Measurements from ENCODE around the gene CCNK.

Gene CCNK

DNA sequence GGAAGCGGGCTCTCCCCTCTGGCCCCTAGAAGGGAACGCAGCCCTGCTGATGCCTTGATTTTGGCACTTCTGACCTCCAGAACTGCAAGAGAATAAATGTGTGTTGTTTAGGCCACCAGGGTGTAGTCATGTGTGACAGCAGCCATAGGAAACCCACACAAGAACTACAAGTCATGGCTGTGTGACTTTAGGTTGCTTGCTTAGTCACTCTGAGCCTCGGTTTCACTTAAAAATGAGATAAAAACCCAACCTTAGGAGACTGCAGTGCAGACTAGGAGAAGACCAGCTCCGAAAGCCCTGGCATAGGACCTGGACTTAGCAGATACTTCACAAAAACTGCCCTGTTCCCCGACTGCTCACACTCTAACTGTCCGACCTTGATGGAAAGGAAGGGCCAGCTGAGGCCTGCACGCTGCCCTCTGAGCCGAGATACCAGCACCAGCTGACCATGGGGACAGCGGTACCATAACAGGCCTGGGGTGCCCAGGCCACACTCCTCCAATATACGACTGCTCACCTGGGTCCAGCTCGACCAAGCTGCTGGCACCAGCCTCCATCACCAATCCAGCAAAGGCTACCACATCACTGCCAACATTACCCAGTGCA lies 69.3 kb downstream of the CCNK start:
- H3K4me3 ChIP-seq, result no peak overlapping the region
- TF ChIP-seq, protein P1, sequence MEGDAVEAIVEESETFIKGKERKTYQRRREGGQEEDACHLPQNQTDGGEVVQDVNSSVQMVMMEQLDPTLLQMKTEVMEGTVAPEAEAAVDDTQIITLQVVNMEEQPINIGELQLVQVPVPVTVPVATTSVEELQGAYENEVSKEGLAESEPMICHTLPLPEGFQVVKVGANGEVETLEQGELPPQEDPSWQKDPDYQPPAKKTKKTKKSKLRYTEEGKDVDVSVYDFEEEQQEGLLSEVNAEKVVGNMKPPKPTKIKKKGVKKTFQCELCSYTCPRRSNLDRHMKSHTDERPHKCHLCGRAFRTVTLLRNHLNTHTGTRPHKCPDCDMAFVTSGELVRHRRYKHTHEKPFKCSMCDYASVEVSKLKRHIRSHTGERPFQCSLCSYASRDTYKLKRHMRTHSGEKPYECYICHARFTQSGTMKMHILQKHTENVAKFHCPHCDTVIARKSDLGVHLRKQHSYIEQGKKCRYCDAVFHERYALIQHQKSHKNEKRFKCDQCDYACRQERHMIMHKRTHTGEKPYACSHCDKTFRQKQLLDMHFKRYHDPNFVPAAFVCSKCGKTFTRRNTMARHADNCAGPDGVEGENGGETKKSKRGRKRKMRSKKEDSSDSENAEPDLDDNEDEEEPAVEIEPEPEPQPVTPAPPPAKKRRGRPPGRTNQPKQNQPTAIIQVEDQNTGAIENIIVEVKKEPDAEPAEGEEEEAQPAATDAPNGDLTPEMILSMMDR (IDR thresholded peaks at IDR 0.05), result no peak
- no peak for DNase-seq (ENCODE audit: low spot score)
- H3K27ac ChIP-seq, result no peak overlapping the region

DNA sequence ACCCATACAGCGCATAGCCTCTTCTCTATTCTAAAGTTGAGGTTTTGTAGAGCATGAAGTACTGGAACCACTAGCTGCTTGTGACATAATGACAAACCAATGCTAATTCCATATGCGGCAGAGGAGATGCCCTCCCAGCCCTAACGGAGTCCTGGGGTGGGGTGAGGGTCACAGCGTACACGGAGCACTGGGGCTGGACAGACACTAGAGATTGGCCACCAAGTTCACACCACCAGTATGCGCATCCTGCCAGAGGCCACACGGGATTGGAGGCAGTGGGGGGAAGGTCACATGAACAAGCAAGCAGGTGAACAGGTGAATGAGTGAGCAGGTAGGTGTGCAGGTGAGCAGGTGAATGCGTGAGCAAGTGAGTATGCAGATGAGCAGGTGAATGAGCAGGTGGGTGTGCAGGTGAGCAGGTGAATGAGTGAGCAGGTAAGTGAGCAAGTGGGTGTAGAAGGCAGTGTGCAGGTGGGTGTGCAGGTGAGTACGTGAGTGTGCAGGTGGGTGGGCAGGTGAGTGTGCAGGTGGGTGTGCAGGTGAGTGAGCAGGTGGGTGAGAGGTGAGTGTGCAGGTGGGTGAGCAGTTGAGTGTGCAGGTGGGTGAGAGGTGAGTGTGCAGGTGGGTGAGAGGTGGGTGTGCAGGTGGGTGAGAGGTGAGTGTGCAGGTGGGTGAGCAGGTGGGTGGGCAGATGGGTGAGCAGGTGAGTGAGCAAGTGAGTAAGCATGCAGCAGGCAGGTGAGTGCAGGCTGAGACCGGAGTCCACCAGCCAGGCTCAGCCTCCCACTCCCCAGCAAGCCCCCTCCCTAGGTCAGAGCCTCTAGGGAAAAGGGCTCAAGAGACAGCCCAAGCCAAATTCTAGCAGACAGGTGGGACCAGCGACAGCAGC lies 70.1 kb downstream of the CCNK start:
- no peak for DNase-seq (ENCODE audit: low spot score)
- TF ChIP-seq, protein P1 (IDR thresholded peaks at IDR 0.05), result no peak
- H3K27ac ChIP-seq, result no peak overlapping the region
- no peak overlapping the region for H3K4me3 ChIP-seq

DNA sequence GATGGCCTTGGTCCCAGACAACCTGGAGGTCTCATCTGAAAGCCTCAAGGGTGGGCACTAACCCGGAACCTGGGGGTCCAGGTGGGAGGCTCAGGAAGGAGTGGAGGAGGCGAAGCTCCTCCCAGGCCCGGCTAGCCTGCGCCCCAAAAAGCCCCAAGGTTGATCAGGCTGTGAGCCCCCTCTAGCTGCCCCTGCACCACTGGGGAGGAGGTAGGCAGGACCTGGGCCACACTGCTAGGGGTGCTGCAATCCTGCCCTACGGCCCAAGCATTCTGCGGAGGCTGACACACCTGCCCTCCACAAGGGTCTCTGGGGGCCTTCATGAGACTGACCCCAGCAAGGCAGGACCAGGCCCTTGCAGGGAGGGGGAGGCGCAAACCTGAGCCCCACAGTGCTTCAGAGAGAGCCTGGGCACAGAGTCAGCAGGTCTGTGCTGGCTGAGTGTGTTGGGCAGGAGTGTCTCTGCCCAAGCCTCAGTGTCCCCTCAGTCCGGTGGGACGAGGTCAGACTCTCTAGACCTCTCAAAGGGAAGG lies 70.9 kb downstream of the CCNK start:
- Histone ChIP-seq H3K27ac (no peak overlapping the region), H3K4me3 (no peak overlapping the region)
- no peak for DNase-seq (ENCODE audit: low spot score)
- TF ChIP-seq, protein P1 (IDR thresholded peaks at IDR 0.05), result no peak

DNA sequence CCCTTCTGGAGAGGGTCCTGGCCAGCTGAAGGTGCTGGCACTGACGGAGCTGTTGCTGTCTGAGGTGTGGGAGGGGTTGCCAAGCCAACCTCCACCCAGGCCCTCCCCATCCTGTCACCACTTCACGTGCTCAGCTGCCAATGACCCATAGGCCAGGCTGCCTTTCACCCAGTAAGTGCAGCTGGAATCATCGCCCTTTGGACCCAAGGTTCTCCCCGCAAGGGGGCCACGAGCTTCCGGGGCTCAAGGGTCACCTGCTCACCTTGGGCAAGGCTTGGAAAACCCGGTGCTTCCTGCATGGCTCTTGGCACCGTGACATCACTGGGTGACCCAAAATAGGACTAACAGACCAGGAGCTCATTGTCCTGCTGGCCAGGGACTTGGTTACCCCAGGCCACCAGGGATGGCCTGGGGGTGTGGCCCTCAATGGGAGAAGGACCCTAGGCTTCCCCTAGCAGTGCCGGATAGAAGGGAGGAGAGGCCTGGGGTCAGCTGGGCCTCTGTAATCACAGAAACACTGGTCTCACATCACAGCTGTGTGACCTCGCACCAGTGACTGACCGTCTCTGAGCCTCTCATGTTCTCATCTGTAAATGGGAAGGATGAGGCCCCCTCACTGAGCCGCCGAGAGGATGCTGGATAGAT lies 71.5 kb downstream of the CCNK start:
- TF ChIP-seq, protein P1 (IDR thresholded peaks at IDR 0.05), result no peak
- no peak for DNase-seq (ENCODE audit: low spot score)
- H3K27ac ChIP-seq, result no peak overlapping the region
- H3K4me3 ChIP-seq, result no peak overlapping the region

DNA sequence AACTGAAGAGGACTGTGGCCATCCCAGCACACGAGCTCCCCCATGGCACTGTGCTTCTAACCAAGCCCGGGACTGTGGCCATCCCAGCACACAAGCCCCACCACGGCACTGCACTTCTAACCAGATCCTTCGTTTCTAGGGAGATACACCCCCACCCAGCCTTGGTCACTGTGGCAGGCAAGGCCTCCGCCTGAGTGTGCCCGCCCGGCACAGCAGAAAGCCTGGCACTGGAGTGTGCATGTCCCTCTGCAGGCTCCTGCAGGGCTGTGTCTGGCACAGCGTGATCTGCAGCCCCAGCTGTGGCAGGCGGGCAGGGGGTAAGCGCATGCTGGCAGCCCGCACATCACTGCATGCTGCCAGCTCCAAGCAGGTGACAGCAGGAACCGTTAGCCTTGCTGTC lies 73.0 kb downstream of the CCNK start:
- TF ChIP-seq, protein P1 (IDR thresholded peaks at IDR 0.05), result no peak
- no peak overlapping the region for H3K27ac ChIP-seq
- no peak for DNase-seq (ENCODE audit: low spot score)
- no peak overlapping the region for H3K4me3 ChIP-seq

DNA sequence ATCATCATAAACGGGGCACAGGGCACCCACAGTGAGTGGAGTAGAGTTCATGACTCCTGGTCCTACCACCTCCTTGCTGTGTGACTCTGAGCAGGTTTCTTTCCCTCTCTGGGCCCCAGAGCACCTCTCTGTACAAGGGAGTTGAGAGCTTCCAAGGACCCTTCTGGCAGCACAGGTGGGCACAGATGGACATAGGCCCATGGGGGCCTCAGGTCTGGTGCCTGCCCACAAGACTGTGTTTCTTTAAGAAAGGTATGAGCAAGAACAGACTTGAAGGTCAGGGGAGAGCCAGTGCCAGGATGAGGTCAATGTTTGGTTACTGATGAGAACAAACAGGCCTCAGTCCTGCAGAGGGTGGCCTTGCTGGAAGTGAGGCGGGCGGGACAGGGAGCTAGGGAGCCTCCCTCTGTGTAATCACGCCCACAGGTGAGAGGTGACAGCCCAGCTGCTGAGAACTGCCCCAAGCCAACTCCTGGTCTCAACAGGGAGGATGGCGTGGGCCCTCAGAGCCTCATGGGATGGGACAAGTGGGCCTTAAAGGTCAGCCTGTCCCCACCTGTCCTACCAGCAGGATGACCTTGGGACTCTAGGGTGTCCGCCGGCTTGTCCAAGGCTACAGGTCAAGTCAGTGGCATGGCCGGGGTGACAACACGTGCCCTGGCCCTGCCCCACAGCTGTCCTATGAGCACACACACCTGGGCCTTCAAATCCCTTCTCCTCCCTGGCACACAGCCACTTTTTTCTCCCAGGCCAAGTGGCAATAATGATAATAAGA lies 73.7 kb downstream of the CCNK start:
- no peak overlapping the region for H3K27ac ChIP-seq
- DNase-seq (ENCODE audit: low spot score), result no peak
- TF ChIP-seq, protein P1 (IDR thresholded peaks at IDR 0.05), result no peak
- no peak overlapping the region for H3K4me3 ChIP-seq

Measured in coronary artery (tissue), 2 donors.